Right atrium auricular region (tissue), 2 donors: ENCODE measurements around the gene OR51M1. TPM values are rescaled to one million over a fixed set of nuclear protein-coding genes. Genes with fewer than 3 reads are reported as not detected.
"Not testable (repeated sequence)": the region's sequence is repeated elsewhere in the genome, so short reads cannot be mapped to it uniquely, and the experiment has no call there.

Experiments
- DNase-seq: peaks from one replicate; pipeline ENCODE4 v3.0.0-alpha.2; 2019; ENCODE audit warnings: low spot score
- H3K27ac ChIP-seq, 2 donors: fragments of 200-600 bp; sonication (generic); 1 replicate in 1 of 2; 2 replicates in 1 of 2; pipeline ENCODE4 v1.5.1; 2016 to 2019
- H3K27me3 ChIP-seq, 2 donors: fragments of 200-600 bp; sonication (generic); one replicate each; pipeline versions ENCODE4 v1.5.1 to v1.6.0; 2017 to 2019
- H3K36me3 ChIP-seq: fragments of 200-600 bp; sonication (generic); one replicate; pipeline ENCODE4 v1.5.1; 2016
- H3K4me1 ChIP-seq, 2 donors: fragments of 200-600 bp; sonication (generic); one replicate each; pipeline versions ENCODE4 v1.5.1 to v1.6.0; 2017 to 2019
- H3K4me3 ChIP-seq, 2 donors: fragments of 200-600 bp; sonication (generic); 1 replicate in 1 of 2; 2 replicates in 1 of 2; pipeline ENCODE4 v1.5.1; 2017 to 2019; ENCODE audit warnings: mild to moderate bottlenecking in 1 of 2, moderate library complexity in 1 of 2
- H3K9me3 ChIP-seq, 2 donors: fragments of 200-600 bp; sonication (generic); one replicate each; pipeline ENCODE4 v1.5.1; 2019
- total RNA-seq, 2 donors: library from RNA; depleted of rRNA; stranded (reverse); fragments of >200 nt; gene quantifications; one replicate each; pipeline ENCODE4 v1.1.0, GENCODE V29; 2016
- TF ChIP-seq, protein P1 (sequence below), 2 donors: fragments of 200-600 bp; sonication (generic); IDR thresholded peaks; one replicate each; pipeline ENCODE4 v1.5.1; 2019; ENCODE audit warnings: antibody characterized with exemption in 2 of 2

OR51M1 gene
- total RNA-seq, 2 donors from 2014 or later = not detected

DNA sequence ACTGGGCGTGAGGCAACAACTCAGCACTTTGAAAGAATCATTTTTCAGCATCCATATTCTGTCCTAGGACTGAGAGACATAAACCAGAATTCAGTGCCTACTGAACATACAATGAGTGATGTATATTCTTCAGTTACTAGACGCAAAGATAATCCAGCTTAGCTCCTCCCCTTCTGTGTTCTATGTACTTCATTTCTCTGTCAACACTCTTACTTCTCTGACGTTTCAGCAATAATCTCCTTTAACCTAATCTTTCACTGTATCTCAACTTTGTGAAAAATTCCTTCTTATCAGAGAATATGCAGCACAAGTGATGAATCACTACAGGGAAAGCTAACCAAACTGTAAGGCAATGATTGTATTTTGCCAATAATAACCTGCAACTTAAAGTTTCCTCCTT is 37.8 kb upstream of the OR51M1 start:
- DNase-seq = no peak
- Histone ChIP-seq H3K27ac (no peak overlapping the region), H3K4me1 (no peaks in the 10 kb centered on the region), H3K27me3 (no peaks in the 10 kb centered on the region), H3K4me3 (no peak overlapping the region), H3K36me3 (no peaks in the 10 kb centered on the region), H3K9me3 (no peaks in the 10 kb centered on the region)
- TF ChIP-seq, protein P1, sequence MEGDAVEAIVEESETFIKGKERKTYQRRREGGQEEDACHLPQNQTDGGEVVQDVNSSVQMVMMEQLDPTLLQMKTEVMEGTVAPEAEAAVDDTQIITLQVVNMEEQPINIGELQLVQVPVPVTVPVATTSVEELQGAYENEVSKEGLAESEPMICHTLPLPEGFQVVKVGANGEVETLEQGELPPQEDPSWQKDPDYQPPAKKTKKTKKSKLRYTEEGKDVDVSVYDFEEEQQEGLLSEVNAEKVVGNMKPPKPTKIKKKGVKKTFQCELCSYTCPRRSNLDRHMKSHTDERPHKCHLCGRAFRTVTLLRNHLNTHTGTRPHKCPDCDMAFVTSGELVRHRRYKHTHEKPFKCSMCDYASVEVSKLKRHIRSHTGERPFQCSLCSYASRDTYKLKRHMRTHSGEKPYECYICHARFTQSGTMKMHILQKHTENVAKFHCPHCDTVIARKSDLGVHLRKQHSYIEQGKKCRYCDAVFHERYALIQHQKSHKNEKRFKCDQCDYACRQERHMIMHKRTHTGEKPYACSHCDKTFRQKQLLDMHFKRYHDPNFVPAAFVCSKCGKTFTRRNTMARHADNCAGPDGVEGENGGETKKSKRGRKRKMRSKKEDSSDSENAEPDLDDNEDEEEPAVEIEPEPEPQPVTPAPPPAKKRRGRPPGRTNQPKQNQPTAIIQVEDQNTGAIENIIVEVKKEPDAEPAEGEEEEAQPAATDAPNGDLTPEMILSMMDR (IDR thresholded peaks at IDR 0.05) = no peak

DNA sequence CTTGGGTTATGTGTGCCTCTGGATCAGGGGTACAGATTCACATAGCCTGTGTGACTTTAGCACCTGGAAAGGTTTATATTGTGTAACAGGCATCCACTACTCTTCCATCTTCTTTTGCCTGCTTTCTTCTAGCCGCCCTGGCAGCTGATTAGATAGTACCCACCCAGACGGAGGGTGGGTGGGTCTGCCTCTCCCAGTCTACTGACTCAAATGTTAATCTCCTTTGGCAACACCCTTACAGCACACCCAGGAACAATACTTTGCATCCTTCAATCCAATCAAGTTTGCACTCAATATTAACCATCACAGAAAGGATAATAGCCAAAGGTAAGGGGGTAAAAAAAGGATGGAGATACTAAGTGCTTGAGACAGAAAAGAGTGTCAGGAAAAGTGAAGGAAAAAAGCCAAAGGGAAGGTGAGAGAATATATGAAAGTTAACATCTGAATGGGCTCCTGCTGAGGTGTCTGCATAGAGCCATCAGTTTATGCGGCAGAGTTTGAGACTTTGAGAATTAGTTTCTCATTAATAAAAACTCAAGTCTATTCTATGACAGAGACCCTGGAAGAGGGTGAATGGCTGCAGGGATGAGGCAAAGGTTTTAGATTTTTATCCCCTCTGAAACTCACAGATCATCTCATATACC is 34.9 kb upstream of the OR51M1 start:
- no peaks in the 10 kb centered on the region for H3K4me1 ChIP-seq

DNA sequence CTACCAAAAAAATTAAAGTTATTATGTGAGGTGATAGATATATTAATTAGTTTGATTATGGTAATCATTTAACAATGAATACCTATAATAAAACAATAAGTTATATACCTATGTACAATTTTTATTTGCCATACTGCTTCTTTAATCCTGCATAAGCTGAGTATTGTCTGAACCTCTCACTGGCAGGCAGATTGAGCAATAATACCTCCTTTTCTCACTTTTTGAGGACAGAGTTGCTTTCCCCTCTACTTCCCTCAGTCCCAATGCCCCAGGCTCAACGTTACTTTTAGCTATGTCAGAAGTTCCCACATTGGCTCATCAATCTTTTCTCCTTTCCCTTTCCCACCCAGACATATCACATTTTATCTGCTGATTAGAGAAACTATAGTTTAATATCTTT is 34.1 kb upstream of the OR51M1 start:
- no peak for DNase-seq
- Histone ChIP-seq H3K4me3 (no peak overlapping the region), H3K27ac (no peak overlapping the region), H3K36me3 (no peaks in the 10 kb centered on the region), H3K4me1 (no peaks in the 10 kb centered on the region), H3K27me3 (no peaks in the 10 kb centered on the region), H3K9me3 (no peaks in the 10 kb centered on the region)
- TF ChIP-seq, protein P1 (IDR thresholded peaks at IDR 0.05) = no peak

More for the DNA sequence above, 34.9 kb upstream of the OR51M1 start:
- H3K27me3 ChIP-seq = no peaks in the 10 kb centered on the region
- no peak overlapping the region for H3K4me3 ChIP-seq
- TF ChIP-seq, protein P1 (IDR thresholded peaks at IDR 0.05) = no peak
- no peak for DNase-seq
- no peak overlapping the region for H3K27ac ChIP-seq
- H3K36me3 ChIP-seq = no peaks in the 10 kb centered on the region
- no peaks in the 10 kb centered on the region for H3K9me3 ChIP-seq

DNA sequence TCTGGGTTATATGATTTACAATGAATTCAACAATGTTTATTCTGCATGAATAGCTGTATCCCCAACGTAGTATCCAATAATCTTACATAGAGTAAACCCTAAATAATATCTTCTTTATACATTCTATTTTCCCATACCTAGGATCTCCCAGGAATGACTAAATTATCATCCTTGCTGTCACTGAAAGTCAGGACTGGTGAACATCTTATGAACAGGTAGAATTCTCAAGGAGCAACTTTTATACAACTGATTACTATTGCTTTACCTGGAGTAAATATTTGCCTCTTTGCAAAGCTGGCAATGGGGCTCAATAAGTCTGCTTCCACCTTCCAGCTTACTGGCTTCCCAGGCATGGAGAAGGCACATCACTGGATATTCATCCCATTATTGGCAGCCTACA is 32.4 kb upstream of the OR51M1 start, which contains the start of gene OR51B6:
TSS of gene OR51B6 (plus strand) at position 301 of the 400 bp plus-strand sequence. CDS start at position 301, 0 bp downstream.
- no peaks in the 10 kb centered on the region for H3K36me3 ChIP-seq
- no peaks in the 10 kb centered on the region for H3K9me3 ChIP-seq
- no peak for DNase-seq
- H3K27ac ChIP-seq = no peak within 1 kb of the TSS
- H3K4me3 ChIP-seq = no peak within 1 kb of the TSS
- H3K4me1 ChIP-seq = no peaks in the 10 kb centered on the region
- no peaks in the 10 kb centered on the region for H3K27me3 ChIP-seq
- TF ChIP-seq, protein P1 (IDR thresholded peaks at IDR 0.05) = no peak

DNA sequence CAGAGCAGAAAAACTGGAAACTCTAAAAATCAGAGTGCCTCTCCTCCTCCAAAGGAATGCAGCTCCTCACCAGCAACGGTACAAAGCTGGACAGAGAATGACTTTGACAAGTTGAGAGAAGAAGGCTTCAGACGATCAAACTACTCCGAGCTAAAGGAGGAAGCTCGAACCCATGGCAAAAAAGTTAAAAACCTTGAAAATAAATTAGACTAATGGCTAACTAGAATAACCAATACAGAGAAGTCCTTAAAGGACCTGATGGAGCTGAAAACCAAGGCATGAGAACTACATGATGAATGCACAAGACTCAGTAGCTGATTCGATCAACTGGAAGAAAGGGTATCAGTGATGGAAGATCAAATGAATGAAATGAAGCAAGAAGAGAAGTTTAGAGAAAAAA is 27.6 kb upstream of the OR51M1 start:
- not testable (repeated sequence) for H3K4me1 ChIP-seq, H3K4me3 ChIP-seq, H3K36me3 ChIP-seq, H3K27me3 ChIP-seq, DNase-seq, H3K9me3 ChIP-seq, H3K27ac ChIP-seq

DNA sequence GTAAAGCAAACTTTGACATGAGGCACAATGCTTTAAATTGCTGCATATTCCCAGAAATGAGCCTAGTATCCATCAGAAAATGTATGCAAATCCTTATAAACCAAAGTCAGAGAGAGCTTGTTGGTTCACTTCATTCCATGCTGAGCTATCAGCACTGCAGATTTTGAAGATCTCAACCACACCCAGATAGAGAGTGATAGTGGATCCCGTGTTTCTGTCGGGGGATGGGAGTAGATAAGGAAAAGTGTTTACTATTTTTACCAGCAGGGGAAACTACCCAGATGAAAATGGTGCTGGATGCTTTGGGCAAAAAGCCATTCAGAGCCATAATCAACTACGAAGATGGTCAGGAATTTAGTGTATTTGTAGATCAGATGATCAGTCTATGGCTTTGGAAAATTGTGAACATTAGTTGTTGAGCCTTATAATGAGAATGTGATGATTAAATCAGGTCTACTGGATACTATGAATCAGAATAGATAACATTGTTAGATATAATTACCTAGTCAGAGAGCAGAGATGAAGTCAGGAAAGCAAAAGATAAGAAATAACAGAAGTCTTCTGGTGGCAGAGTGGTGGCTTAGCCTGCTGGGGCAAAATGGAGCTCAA is 21.5 kb upstream of the OR51M1 start:
- Histone ChIP-seq H3K9me3 (no peaks in the 10 kb centered on the region), H3K27ac (no peak overlapping the region), H3K36me3 (no peaks in the 10 kb centered on the region), H3K27me3 (no peaks in the 10 kb centered on the region), H3K4me3 (no peak overlapping the region), H3K4me1 (peaks cover 0 to 3% of the 10 kb centered on the region in 2 donors)
- TF ChIP-seq, protein P1 (IDR thresholded peaks at IDR 0.05) = no peak
- DNase-seq = no peak
